Measurements from ENCODE around the gene DOCK8. TPM values are rescaled to one million over a fixed set of nuclear protein-coding genes. Genes with fewer than 3 reads are reported as not detected.

Gene DOCK8
- total RNA-seq, 1 experiment from 2014 or later: 0.37 TPM

DNA sequence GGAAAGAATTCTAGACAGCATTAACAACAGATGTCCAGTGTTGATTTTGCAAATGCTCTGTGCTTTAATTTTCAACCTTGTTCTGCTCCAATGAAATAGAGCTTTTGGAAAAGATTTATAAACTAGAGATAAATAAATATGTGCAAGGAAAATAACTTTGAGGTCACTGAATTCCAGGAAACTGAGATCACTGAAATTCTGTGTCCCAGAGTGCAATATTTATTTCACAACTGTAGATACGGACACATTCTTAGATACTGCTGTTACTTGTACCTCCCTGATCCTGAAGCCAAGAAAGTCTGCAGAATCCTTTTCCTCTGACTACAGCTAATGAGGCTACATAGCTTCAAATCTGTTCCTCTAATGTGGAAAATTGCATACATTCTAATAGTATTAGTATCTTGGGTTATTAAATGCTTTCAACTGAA lies 222.9 kb downstream of the DOCK8 start (continued):
- TF ChIP-seq, protein P1, sequence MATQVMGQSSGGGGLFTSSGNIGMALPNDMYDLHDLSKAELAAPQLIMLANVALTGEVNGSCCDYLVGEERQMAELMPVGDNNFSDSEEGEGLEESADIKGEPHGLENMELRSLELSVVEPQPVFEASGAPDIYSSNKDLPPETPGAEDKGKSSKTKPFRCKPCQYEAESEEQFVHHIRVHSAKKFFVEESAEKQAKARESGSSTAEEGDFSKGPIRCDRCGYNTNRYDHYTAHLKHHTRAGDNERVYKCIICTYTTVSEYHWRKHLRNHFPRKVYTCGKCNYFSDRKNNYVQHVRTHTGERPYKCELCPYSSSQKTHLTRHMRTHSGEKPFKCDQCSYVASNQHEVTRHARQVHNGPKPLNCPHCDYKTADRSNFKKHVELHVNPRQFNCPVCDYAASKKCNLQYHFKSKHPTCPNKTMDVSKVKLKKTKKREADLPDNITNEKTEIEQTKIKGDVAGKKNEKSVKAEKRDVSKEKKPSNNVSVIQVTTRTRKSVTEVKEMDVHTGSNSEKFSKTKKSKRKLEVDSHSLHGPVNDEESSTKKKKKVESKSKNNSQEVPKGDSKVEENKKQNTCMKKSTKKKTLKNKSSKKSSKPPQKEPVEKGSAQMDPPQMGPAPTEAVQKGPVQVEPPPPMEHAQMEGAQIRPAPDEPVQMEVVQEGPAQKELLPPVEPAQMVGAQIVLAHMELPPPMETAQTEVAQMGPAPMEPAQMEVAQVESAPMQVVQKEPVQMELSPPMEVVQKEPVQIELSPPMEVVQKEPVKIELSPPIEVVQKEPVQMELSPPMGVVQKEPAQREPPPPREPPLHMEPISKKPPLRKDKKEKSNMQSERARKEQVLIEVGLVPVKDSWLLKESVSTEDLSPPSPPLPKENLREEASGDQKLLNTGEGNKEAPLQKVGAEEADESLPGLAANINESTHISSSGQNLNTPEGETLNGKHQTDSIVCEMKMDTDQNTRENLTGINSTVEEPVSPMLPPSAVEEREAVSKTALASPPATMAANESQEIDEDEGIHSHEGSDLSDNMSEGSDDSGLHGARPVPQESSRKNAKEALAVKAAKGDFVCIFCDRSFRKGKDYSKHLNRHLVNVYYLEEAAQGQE (IDR thresholded peaks at IDR 0.05; ENCODE audit: low read depth): no peak
- TF ChIP-seq SP1 (IDR thresholded peaks at IDR 0.05; ENCODE audit: low read depth) (no peak), CEBPB (IDR thresholded peaks at IDR 0.05; ENCODE audit: low read depth) (no peak)

DNA sequence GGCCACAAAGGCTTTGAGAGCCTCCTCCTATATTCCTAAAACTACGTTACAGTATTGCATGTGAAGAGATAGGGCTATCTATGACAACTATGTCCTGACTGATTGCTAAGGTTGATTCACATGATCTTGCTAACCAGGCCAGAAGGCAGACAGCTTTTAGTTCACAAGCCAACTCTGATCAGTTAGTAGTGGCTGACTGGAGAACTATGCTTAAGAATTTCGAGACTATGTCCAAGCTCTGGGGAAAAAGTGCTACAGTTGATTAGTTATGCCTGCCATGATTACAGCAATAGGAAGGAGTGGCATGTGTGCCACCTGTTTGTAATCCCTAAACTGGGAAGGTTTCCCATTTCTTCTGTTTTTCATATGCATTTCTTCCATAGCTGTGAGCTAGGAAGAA lies 223.4 kb downstream of the DOCK8 start:
- no peak overlapping the region for H3K4me3 ChIP-seq (replicated peaks in 1 of 2; ENCODE audit: low read depth in 1 of 2, low read length in 2 of 2)
- RAD21 ChIA-PET (ENCODE audit: low non-redundant PET in 1 of 2, low total read pairs in 2 of 2, uncharacterized antibody in 2 of 2, unreplicated experiment in 2 of 2): no interaction called here
- H3K79me2 ChIP-seq (ENCODE audit: insufficient read depth, low read length): no peaks in the 10 kb centered on the region
- H3K9me2 ChIP-seq (ENCODE audit: insufficient read depth): no peaks in the 10 kb centered on the region
- H3K36me3 ChIP-seq (ENCODE audit: control insufficient read depth in 1 of 2, insufficient read depth in 2 of 2, low read length in 2 of 2): no peaks in the 10 kb centered on the region
- ATAC-seq (no peak), DNase-seq (ENCODE audit: low read depth, low spot score) (no peak)
- CTCF ChIA-PET: no interaction called here
- no TSS peak for BruUV-seq (replicated peaks)
- intact Hi-C loops (cut with micrococcal nuclease): no loop called here
- H3K9me3 ChIP-seq (ENCODE audit: control insufficient read depth in 1 of 2, insufficient read depth in 1 of 2, low read depth in 1 of 2, low read length in 2 of 2): no peaks in the 10 kb centered on the region
- H3K9ac ChIP-seq (ENCODE audit: low read length): no peak overlapping the region
- H3K4me1 ChIP-seq (ENCODE audit: control insufficient read depth in 1 of 2, insufficient read depth in 2 of 2, low read length in 2 of 2): no peaks in the 10 kb centered on the region
- TF ChIP-seq TCF7L2 (IDR thresholded peaks at IDR 0.05; ENCODE audit: borderline replicate concordance, extremely low read depth, insufficient read depth, insufficient read length) (no peak), POLR2A (IDR thresholded peaks at IDR 0.05; ENCODE audit: borderline replicate concordance, extremely low read depth, insufficient read depth, insufficient read length) (no peak), EZH2phosphoT487 (IDR thresholded peaks at IDR 0.05; ENCODE audit: borderline replicate concordance) (no peak)
- no peak overlapping the region for H3K4me2 ChIP-seq (ENCODE audit: low read length)
- H2AFZ ChIP-seq (ENCODE audit: low read depth, low read length, poor library complexity, severe bottlenecking): no peak overlapping the region
- H3K27ac ChIP-seq (ENCODE audit: low read depth, low read length): no peak overlapping the region
- no peaks in the 10 kb centered on the region for H4K20me1 ChIP-seq (ENCODE audit: insufficient read depth)
- POLR2A ChIA-PET: no interaction called here
- H3K27me3 ChIP-seq (ENCODE audit: insufficient read depth, low read length): 0 out of 2 replicates have a peak, but pooled peaks cover 18% of the 10 kb centered on the region

All from HCT116 (cell line).